ENCODE results near the gene SLC15A5. TPM values are rescaled to one million over a fixed set of nuclear protein-coding genes. Genes with fewer than 3 reads are reported as not detected.

The SLC15A5 gene
- total RNA-seq, 1 donor from 2014 or later: not detected

GRCh38 chr12:16166563-16167470, 110.7 kb downstream of the SLC15A5 start:
- no peaks in the 10 kb centered on the region for H3K36me3 ChIP-seq (ENCODE audit: control insufficient read depth, insufficient read depth, low read length)
- FAIRE-seq (no peak), DNase-seq (ENCODE audit: low read depth) (no peak)
- no peak for TF ChIP-seq CTCF (IDR thresholded peaks at IDR 0.05; ENCODE audit: insufficient read depth, low read length, severe bottlenecking)
- H3K27me3 ChIP-seq (ENCODE audit: control insufficient read depth, insufficient read depth, low read length): no peaks in the 10 kb centered on the region
- no peak overlapping the region for H3K4me3 ChIP-seq (ENCODE audit: low read depth, low read length)

- TF ChIP-seq CTCF (IDR thresholded peaks at IDR 0.05; ENCODE audit: insufficient read depth, low read length, severe bottlenecking): peak; percentile 54
- no peaks in the 10 kb centered on the region for H3K36me3 ChIP-seq (ENCODE audit: control insufficient read depth, insufficient read depth, low read length)
- no peak overlapping the region for H3K4me3 ChIP-seq (ENCODE audit: low read depth, low read length)
- FAIRE-seq: no peak
- H3K27me3 ChIP-seq (ENCODE audit: control insufficient read depth, insufficient read depth, low read length): no peaks in the 10 kb centered on the region
- DNase-seq (ENCODE audit: low read depth): peak; percentile 54
Observed at GRCh38 chr12:16165506-16165905, 112.0 kb downstream of the SLC15A5 start.

GRCh38 chr12:16163901-16164300, 113.6 kb downstream of the SLC15A5 start:
- TF ChIP-seq CTCF (IDR thresholded peaks at IDR 0.05; ENCODE audit: insufficient read depth, low read length, severe bottlenecking): no peak

GRCh38 chr12:16163146-16163545, 114.3 kb downstream of the SLC15A5 start:
- DNase-seq (ENCODE audit: low read depth) (no peak), FAIRE-seq (no peak)
- Histone ChIP-seq H3K27me3 (ENCODE audit: control insufficient read depth, insufficient read depth, low read length) (no peaks in the 10 kb centered on the region), H3K4me3 (ENCODE audit: low read depth, low read length) (no peak overlapping the region), H3K36me3 (ENCODE audit: control insufficient read depth, insufficient read depth, low read length) (no peaks in the 10 kb centered on the region)
- TF ChIP-seq CTCF (IDR thresholded peaks at IDR 0.05; ENCODE audit: insufficient read depth, low read length, severe bottlenecking): no peak

More at GRCh38 chr12:16163901-16164300, 113.6 kb downstream of the SLC15A5 start:
- DNase-seq (ENCODE audit: low read depth) (no peak), FAIRE-seq (no peak)
- H3K4me3 ChIP-seq (ENCODE audit: low read depth, low read length): no peak overlapping the region
- H3K36me3 ChIP-seq (ENCODE audit: control insufficient read depth, insufficient read depth, low read length): no peaks in the 10 kb centered on the region
- H3K27me3 ChIP-seq (ENCODE audit: control insufficient read depth, insufficient read depth, low read length): no peaks in the 10 kb centered on the region

GRCh38 chr12:16159571-16159970, 117.9 kb downstream of the SLC15A5 start:
- Histone ChIP-seq H3K4me3 (ENCODE audit: low read depth, low read length) (no peak overlapping the region), H3K27me3 (ENCODE audit: control insufficient read depth, insufficient read depth, low read length) (no peaks in the 10 kb centered on the region), H3K36me3 (ENCODE audit: control insufficient read depth, insufficient read depth, low read length) (no peaks in the 10 kb centered on the region)
- DNase-seq (ENCODE audit: low read depth): no peak
- no peak for FAIRE-seq
- no peak for TF ChIP-seq CTCF (IDR thresholded peaks at IDR 0.05; ENCODE audit: insufficient read depth, low read length, severe bottlenecking)

Measured in bronchial epithelial cell (primary cell).